IPS-18c (cell line): Measurements from ENCODE around the gene ADAM22.
"Not testable (repeated sequence)": the region's sequence is repeated elsewhere in the genome, so short reads cannot be mapped to it uniquely, and the experiment has no call there.

Source experiments
- H3K4me3 ChIP-seq: 2 replicates; pipeline ENCODE4 v1.7.0; 2013; ENCODE audit warnings: low read depth, mild to moderate bottlenecking, low read length, moderate library complexity; ENCODE audit not compliant: insufficient read depth
- H3K9me3 ChIP-seq: one replicate; pipeline ENCODE4 v1.6.1; 2013; ENCODE audit warnings: mild to moderate bottlenecking, low read length, moderate library complexity; ENCODE audit not compliant: control insufficient read depth, insufficient read depth

Gene ADAM22, protein sequence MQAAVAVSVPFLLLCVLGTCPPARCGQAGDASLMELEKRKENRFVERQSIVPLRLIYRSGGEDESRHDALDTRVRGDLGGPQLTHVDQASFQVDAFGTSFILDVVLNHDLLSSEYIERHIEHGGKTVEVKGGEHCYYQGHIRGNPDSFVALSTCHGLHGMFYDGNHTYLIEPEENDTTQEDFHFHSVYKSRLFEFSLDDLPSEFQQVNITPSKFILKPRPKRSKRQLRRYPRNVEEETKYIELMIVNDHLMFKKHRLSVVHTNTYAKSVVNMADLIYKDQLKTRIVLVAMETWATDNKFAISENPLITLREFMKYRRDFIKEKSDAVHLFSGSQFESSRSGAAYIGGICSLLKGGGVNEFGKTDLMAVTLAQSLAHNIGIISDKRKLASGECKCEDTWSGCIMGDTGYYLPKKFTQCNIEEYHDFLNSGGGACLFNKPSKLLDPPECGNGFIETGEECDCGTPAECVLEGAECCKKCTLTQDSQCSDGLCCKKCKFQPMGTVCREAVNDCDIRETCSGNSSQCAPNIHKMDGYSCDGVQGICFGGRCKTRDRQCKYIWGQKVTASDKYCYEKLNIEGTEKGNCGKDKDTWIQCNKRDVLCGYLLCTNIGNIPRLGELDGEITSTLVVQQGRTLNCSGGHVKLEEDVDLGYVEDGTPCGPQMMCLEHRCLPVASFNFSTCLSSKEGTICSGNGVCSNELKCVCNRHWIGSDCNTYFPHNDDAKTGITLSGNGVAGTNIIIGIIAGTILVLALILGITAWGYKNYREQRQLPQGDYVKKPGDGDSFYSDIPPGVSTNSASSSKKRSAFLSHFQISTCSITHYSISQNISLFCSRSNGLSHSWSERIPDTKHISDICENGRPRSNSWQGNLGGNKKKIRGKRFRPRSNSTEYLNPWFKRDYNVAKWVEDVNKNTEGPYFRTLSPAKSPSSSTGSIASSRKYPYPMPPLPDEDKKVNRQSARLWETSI

DNA sequence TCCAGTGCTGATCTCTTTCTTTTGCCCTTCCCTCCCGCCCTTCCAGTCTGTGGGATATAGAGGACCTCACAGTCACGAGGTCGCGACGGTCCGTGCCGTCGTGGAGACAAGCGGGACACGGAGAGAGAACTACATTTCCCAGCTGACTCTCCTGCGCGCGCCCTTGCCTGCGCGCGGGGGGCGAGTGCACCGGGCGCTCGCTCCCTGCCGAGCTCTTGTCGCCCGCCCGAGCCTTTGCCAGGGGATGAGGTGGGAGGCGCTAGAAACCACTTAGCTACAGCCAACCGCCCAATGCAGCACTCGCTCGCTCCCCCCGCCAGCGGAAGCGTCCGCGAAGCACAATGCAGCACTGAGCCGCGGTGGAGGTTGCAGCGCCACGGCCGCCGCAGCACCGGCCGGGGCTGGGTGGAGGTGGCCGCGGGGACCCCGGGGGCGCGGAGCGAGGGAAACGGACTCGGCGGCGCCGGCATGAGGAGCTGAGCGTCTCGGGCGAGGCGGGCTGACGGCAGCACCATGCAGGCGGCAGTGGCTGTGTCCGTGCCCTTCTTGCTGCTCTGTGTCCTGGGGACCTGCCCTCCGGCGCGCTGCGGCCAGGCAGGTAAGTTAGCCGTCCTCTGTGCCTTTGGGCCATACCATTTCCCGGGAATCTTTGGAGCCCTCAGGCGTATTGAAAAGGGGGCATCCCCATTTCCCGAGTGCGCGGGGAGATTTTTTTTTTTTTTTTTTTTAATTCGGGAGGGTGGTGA is at the start of gene ADAM22:
Gene ADAM22 (plus strand): TSS at position 299 of the 746 bp plus-strand sequence. CDS start 215 bp downstream, at position 514.
- Histone ChIP-seq H3K4me3 (peak within 1 kb of the TSS; percentile 84), H3K9me3 (no peaks in the 10 kb centered on the region)

- H3K9me3 ChIP-seq: no peaks in the 10 kb centered on the region
- no peak overlapping the region for H3K4me3 ChIP-seq
These were observed 49.0 kb upstream of the ADAM22 start for GRCh38 chr7:87885018-87885417.

- no peaks in the 10 kb centered on the region for H3K9me3 ChIP-seq
- no peak overlapping the region for H3K4me3 ChIP-seq
These were observed 47.2 kb upstream of the ADAM22 start for GRCh38 chr7:87886875-87887274.

DNA sequence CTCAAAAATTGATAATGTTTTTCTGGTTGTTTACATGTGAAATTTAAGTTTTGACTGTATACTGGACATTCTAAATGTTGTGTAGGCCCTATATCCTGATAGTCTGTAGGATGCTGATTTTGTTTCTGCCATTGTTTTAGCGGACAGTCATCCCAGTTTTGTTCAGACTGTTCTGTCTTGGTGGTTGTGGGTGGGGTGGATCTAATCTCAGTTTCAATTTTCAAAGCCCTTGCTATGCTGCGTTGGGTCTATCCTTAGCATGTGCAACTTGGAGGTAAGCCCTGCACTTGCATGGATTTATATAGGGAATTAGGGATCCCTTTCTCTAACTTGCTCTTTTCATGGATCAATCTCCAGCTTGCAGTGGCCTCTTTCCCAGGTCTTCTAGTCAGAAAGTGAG is 38.7 kb upstream of the ADAM22 start:
- H3K4me3 ChIP-seq: no peak overlapping the region

GRCh38 chr7:87899255-87899654 is 34.8 kb upstream of the ADAM22 start:
- H3K9me3 ChIP-seq: no peaks in the 10 kb centered on the region
- no peak overlapping the region for H3K4me3 ChIP-seq

More for the DNA sequence above, 38.7 kb upstream of the ADAM22 start:
- no peaks in the 10 kb centered on the region for H3K9me3 ChIP-seq

- not testable (repeated sequence) for H3K4me3 ChIP-seq, H3K9me3 ChIP-seq
These were observed 26.7 kb upstream of the ADAM22 start for GRCh38 chr7:87907136-87907906.

- not testable (repeated sequence) for H3K4me3 ChIP-seq, H3K9me3 ChIP-seq
These were observed 25.2 kb upstream of the ADAM22 start for GRCh38 chr7:87908814-87909213.

DNA sequence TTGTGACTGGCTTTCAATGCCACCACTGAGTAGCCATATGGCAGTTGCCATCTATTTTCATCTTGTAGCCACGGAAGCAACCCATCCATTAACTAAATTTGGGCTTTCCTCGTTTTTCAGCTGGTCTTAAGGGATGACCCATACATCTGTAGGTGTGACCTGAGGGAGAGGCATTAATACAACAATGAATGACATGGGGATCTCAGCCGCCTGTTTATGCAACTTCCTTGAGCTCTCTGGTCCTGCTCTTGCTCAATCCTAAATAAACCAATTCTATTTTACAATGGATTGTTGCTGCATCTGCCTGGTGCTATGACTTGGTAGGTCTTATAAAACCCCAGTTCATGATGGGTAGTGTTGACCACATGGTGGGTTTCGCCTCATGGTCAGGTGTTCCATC is 21.9 kb upstream of the ADAM22 start:
- Histone ChIP-seq H3K4me3 (no peak overlapping the region), H3K9me3 (no peaks in the 10 kb centered on the region)

DNA sequence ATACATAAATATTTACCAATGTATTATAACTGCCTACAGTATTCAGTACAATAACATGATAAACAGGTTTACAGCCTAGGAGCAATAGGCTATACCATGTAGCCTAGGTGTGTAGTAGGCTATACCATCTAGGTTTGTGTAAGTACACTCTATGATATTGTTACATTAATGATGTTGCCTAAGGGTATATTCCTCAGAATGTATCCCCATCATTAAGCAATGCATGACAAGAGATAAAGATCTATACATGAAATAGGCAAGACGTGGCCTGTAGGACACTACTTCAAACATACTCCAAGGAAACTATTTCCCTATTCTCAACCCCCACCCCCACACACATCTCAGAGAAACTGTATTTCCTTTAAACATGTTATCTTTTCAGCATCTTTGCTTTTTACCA is 15.3 kb upstream of the ADAM22 start:
- Histone ChIP-seq H3K9me3 (no peaks in the 10 kb centered on the region), H3K4me3 (no peak overlapping the region)

DNA sequence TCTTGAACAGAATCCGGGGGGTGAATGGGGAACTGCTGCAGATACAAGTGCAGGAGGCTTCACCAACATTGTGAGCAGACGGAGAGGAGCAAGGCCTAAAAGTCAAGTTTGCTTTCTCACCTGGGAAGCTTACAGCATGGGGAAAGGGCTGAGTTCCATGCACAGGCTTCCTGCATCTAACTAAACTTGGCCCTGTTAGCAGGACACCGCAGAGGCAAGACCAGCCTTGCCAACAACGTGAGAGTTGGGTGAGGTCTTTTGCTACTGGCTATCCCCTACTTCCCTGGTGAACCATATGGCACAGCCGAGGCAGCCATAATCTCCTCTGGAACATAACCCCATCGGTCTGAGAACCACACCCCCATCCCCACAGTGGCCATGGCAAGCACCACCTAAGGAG is 14.2 kb upstream of the ADAM22 start:
- no peak overlapping the region for H3K4me3 ChIP-seq
- H3K9me3 ChIP-seq: no peaks in the 10 kb centered on the region

GRCh38 chr7:87920578-87920977 is 13.5 kb upstream of the ADAM22 start:
- Histone ChIP-seq H3K4me3 (no peak overlapping the region), H3K9me3 (no peaks in the 10 kb centered on the region)

GRCh38 chr7:87922759-87923395 is 11.2 kb upstream of the ADAM22 start:
- not testable (repeated sequence) for H3K4me3 ChIP-seq, H3K9me3 ChIP-seq

- Histone ChIP-seq H3K4me3 (no peak overlapping the region), H3K9me3 (no peaks in the 10 kb centered on the region)
These were observed 7.2 kb upstream of the ADAM22 start for GRCh38 chr7:87926581-87927461.

GRCh38 chr7:87933605-87933952 is 472 bp upstream of the ADAM22 start:
- Histone ChIP-seq H3K4me3 (peak overlapping the region; percentile 84), H3K9me3 (no peaks in the 10 kb centered on the region)

GRCh38 chr7:87934699-87935383 is 790 bp downstream of the ADAM22 start:
- Histone ChIP-seq H3K9me3 (no peaks in the 10 kb centered on the region), H3K4me3 (peak overlapping the region; percentile 84)
